Measurements from ENCODE around the gene ATAD3B.

The ATAD3B gene

GRCh38 chr1:1441002-1441888 is 30.3 kb upstream of the ATAD3B start (continued):
- TF ChIP-seq ZNF292 (tag by site-specific recombination; IDR thresholded peaks at IDR 0.05; ENCODE audit: borderline replicate concordance, low read depth) (no peak), ZNF707 (tag by site-specific recombination; IDR thresholded peaks at IDR 0.05) (no peak), ZNF449 (tag by site-specific recombination; IDR thresholded peaks at IDR 0.05) (no peak), ZSCAN5A (tag by site-specific recombination; IDR thresholded peaks at IDR 0.05) (no peak), ZNF518A (tag by site-specific recombination; conservative IDR thresholded peaks at IDR 0.05; ENCODE audit: low read depth) (no peak), ZNF174 (tag by site-specific recombination; IDR thresholded peaks at IDR 0.05) (no peak), CTCF (tag by site-specific recombination; IDR thresholded peaks at IDR 0.05) (peak; percentile 93)
- TF ChIP-seq, protein P1, sequence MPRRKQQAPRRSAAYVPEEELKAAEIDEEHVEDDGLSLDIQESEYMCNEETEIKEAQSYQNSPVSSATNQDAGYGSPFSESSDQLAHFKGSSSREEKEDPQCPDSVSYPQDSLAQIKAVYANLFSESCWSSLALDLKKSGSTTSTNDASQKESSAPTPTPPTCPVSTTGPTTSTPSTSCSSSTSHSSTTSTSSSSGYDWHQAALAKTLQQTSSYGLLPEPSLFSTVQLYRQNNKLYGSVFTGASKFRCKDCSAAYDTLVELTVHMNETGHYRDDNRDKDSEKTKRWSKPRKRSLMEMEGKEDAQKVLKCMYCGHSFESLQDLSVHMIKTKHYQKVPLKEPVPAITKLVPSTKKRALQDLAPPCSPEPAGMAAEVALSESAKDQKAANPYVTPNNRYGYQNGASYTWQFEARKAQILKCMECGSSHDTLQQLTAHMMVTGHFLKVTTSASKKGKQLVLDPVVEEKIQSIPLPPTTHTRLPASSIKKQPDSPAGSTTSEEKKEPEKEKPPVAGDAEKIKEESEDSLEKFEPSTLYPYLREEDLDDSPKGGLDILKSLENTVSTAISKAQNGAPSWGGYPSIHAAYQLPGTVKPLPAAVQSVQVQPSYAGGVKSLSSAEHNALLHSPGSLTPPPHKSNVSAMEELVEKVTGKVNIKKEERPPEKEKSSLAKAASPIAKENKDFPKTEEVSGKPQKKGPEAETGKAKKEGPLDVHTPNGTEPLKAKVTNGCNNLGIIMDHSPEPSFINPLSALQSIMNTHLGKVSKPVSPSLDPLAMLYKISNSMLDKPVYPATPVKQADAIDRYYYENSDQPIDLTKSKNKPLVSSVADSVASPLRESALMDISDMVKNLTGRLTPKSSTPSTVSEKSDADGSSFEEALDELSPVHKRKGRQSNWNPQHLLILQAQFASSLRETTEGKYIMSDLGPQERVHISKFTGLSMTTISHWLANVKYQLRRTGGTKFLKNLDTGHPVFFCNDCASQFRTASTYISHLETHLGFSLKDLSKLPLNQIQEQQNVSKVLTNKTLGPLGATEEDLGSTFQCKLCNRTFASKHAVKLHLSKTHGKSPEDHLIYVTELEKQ (tag by site-specific recombination; IDR thresholded peaks at IDR 0.05; ENCODE audit: borderline replicate concordance), result no peak
- TF ChIP-seq, protein P2, sequence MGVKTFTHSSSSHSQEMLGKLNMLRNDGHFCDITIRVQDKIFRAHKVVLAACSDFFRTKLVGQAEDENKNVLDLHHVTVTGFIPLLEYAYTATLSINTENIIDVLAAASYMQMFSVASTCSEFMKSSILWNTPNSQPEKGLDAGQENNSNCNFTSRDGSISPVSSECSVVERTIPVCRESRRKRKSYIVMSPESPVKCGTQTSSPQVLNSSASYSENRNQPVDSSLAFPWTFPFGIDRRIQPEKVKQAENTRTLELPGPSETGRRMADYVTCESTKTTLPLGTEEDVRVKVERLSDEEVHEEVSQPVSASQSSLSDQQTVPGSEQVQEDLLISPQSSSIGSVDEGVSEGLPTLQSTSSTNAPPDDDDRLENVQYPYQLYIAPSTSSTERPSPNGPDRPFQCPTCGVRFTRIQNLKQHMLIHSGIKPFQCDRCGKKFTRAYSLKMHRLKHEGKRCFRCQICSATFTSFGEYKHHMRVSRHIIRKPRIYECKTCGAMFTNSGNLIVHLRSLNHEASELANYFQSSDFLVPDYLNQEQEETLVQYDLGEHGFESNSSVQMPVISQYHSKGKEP (tag by site-specific recombination; IDR thresholded peaks at IDR 0.05), result no peak
- TF ChIP-seq, protein P3, sequence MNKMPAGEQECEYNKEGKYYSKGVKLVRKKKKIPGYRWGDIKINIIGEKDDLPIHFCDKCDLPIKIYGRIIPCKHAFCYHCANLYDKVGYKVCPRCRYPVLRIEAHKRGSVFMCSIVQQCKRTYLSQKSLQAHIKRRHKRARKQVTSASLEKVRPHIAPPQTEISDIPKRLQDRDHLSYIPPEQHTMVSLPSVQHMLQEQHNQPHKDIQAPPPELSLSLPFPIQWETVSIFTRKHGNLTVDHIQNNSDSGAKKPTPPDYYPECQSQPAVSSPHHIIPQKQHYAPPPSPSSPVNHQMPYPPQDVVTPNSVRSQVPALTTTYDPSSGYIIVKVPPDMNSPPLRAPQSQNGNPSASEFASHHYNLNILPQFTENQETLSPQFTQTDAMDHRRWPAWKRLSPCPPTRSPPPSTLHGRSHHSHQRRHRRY (tag by site-specific recombination; IDR thresholded peaks at IDR 0.05), result 0 out of 2 replicates have a peak, but pooled peaks have one; percentile 17

Measured in HEK293 (cell line).